ENCODE results near the gene MARCO.

- TF ChIP-seq, protein P1, sequence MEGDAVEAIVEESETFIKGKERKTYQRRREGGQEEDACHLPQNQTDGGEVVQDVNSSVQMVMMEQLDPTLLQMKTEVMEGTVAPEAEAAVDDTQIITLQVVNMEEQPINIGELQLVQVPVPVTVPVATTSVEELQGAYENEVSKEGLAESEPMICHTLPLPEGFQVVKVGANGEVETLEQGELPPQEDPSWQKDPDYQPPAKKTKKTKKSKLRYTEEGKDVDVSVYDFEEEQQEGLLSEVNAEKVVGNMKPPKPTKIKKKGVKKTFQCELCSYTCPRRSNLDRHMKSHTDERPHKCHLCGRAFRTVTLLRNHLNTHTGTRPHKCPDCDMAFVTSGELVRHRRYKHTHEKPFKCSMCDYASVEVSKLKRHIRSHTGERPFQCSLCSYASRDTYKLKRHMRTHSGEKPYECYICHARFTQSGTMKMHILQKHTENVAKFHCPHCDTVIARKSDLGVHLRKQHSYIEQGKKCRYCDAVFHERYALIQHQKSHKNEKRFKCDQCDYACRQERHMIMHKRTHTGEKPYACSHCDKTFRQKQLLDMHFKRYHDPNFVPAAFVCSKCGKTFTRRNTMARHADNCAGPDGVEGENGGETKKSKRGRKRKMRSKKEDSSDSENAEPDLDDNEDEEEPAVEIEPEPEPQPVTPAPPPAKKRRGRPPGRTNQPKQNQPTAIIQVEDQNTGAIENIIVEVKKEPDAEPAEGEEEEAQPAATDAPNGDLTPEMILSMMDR (IDR thresholded peaks at IDR 0.05): no peak
- TF ChIP-seq POLR2AphosphoS5 (IDR thresholded peaks at IDR 0.05) (no peak), POLR2A (IDR thresholded peaks at IDR 0.05) (no peak)
These were observed 44.7 kb downstream of the MARCO start for GRCh38 chr2:118986738-118987137.

Data from prostate gland (tissue), 2 donors.